HCT116 (cell line): Measurements from ENCODE around the gene TMEM202. TPM values are rescaled to one million over a fixed set of nuclear protein-coding genes. Genes with fewer than 3 reads are reported as not detected.
"Not testable (repeated sequence)": the region's sequence is repeated elsewhere in the genome, so short reads cannot be mapped to it uniquely, and the experiment has no call there.

Experiments
- ATAC-seq: fragments of 200-7000 bp; cut with Tn5 transposase; 2 replicates; pipeline ENCODE4 v1.9.1; 2020; ENCODE audit warnings: mild to moderate bottlenecking, moderate library complexity
- BruUV-seq: library from RNA; stranded (reverse); fragments of 400-500 nt; replicated peaks from 2 replicates; lab custom pipeline; 2021; lab: Mats Ljungman, UMichigan
- CTCF ChIA-PET: fragments of 300-600 bp; sonication (Branson Sonifier 250); formaldehyde crosslinking; loops from one replicate; lab custom pipeline; 2021; ENCODE audit warnings: antibody characterized with exemption; lab: Charles Lee
- POLR2A ChIA-PET: fragments of 300-600, 350-600 bp; sonication (Branson Sonifier 250); formaldehyde crosslinking; loops from one replicate; lab custom pipeline; 2021; ENCODE audit warnings: antibody characterized with exemption; lab: Charles Lee
- RAD21 ChIA-PET, 2 experiments: fragments of 300-600 bp; sonication (Branson Sonifier 250); formaldehyde crosslinking; loops; one replicate each; lab custom pipeline; 2023; ENCODE audit warnings: low total read pairs in 2 of 2; ENCODE audit not compliant: uncharacterized antibody in 2 of 2, unreplicated experiment in 2 of 2, low non-redundant PET in 1 of 2; lab: Charles Lee
- DNase-seq: peaks from one replicate; pipeline ENCODE4 v3.0.0-alpha.2; 2010; ENCODE audit warnings: low read depth, low spot score
- H2AFZ ChIP-seq: fragments of 200-600 bp; shearing (Covaris generic), sonication (generic); 2 replicates; pipeline ENCODE4 v1.6.1; 2017; ENCODE audit warnings: low read depth, mixed run types, mixed read lengths, antibody characterized with exemption, low read length; ENCODE audit not compliant: poor library complexity, severe bottlenecking
- H3K27ac ChIP-seq: 2 replicates; pipeline ENCODE4 v1.5.1; 2012; ENCODE audit warnings: low read depth, low read length
- H3K27me3 ChIP-seq: fragments of 200-600 bp; sonication (generic); 2 replicates; pipeline ENCODE4 v1.6.1; 2016; ENCODE audit warnings: mixed run types, low read length, mixed read lengths; ENCODE audit not compliant: insufficient read depth
- H3K36me3 ChIP-seq, 2 experiments: fragments of 200-500 bp in 1 of 2; fragments of 200-600 bp in 1 of 2; sonication (Bioruptor generic) in 1 of 2; sonication (generic) in 1 of 2; 2 replicates each; pipeline versions ENCODE4 v1.5.1 to v1.6.1; 2014 to 2016; ENCODE audit warnings: low read length in 2 of 2, inconsistent platforms in 1 of 2, mixed read lengths in 1 of 2, mixed run types in 1 of 2; ENCODE audit not compliant: insufficient read depth in 2 of 2, control insufficient read depth in 1 of 2
- H3K4me1 ChIP-seq, 2 experiments: fragments of 200-600 bp in 1 of 2; sonication (generic) in 1 of 2; 2 replicates each; pipeline versions ENCODE4 v1.5.1 to v1.6.1; 2012 to 2017; ENCODE audit warnings: low read length in 2 of 2, inconsistent platforms in 1 of 2, mild to moderate bottlenecking in 1 of 2, mixed read lengths in 1 of 2, mixed run types in 1 of 2, moderate library complexity in 1 of 2; ENCODE audit not compliant: insufficient read depth in 2 of 2, control insufficient read depth in 1 of 2
- H3K4me2 ChIP-seq: fragments of 200-600 bp; sonication (generic); 2 replicates; pipeline ENCODE4 v1.6.1; 2017; ENCODE audit warnings: mixed run types, low read length, mixed read lengths
- H3K4me3 ChIP-seq, 2 experiments: fragments of 200-600 bp in 1 of 2; sonication (generic) in 1 of 2; replicated peaks in 1 of 2; 2 replicates each; pipeline ENCODE4 v1.5.1; 2011 to 2016; ENCODE audit warnings: low read length in 2 of 2, control low read depth in 1 of 2, low read depth in 1 of 2, mild to moderate bottlenecking in 1 of 2, mixed read lengths in 1 of 2, mixed run types in 1 of 2
- H3K79me2 ChIP-seq: fragments of 200-600 bp; sonication (generic); 2 replicates; pipeline ENCODE4 v1.6.1; 2017; ENCODE audit warnings: mild to moderate bottlenecking, mixed run types, low read length, moderate library complexity, mixed read lengths; ENCODE audit not compliant: insufficient read depth
- H3K9ac ChIP-seq: fragments of 200-600 bp; sonication (generic); 2 replicates; pipeline ENCODE4 v1.6.1; 2016; ENCODE audit warnings: low read length, mixed read lengths
- H3K9me2 ChIP-seq: fragments of 200-600 bp; sonication (generic), shearing (Covaris generic); 2 replicates; pipeline ENCODE4 v1.6.1; 2017; ENCODE audit warnings: mixed run types, mild to moderate bottlenecking, moderate library complexity; ENCODE audit not compliant: insufficient read depth
- H3K9me3 ChIP-seq, 2 experiments: fragments of 200-500 bp in 1 of 2; fragments of 200-600 bp in 1 of 2; sonication (Bioruptor generic) in 1 of 2; sonication (generic) in 1 of 2; 2 replicates each; pipeline ENCODE4 v1.6.1; 2014 to 2017; ENCODE audit warnings: low read length in 2 of 2, mixed read lengths in 2 of 2, inconsistent platforms in 1 of 2, low read depth in 1 of 2, mild to moderate bottlenecking in 1 of 2, mixed run types in 1 of 2, moderate library complexity in 1 of 2; ENCODE audit not compliant: control insufficient read depth in 1 of 2, insufficient read depth in 1 of 2
- H4K20me1 ChIP-seq: fragments of 200-600 bp; sonication (generic), shearing (Covaris generic); 2 replicates; pipeline ENCODE4 v1.6.1; 2017; ENCODE audit warnings: mixed run types, mild to moderate bottlenecking, moderate library complexity; ENCODE audit not compliant: insufficient read depth
- CEBPB ChIP-seq: IDR thresholded peaks from 2 replicates; pipeline ENCODE4 v1.6.1; 2012; ENCODE audit warnings: low read depth
- EZH2phosphoT487 ChIP-seq: fragments of 200-600 bp; IDR thresholded peaks from 2 replicates; pipeline ENCODE4 v1.6.1; 2018; ENCODE audit warnings: antibody characterized with exemption, borderline replicate concordance
- JUND ChIP-seq: IDR thresholded peaks from 2 replicates; pipeline ENCODE4 v1.6.1; 2012
- RAD21 ChIP-seq: IDR thresholded peaks from 2 replicates; pipeline ENCODE4 v1.6.1; 2012; ENCODE audit warnings: low read depth, mild to moderate bottlenecking
- SP1 ChIP-seq: IDR thresholded peaks from 2 replicates; pipeline ENCODE4 v1.6.1; 2012; ENCODE audit warnings: low read depth
- SRF ChIP-seq: IDR thresholded peaks from 2 replicates; pipeline ENCODE4 v1.6.1; 2012; ENCODE audit warnings: low read depth
- YY1 ChIP-seq: IDR thresholded peaks from 2 replicates; pipeline ENCODE4 v1.6.1; 2011; ENCODE audit warnings: low read length, low read depth, moderate library complexity, mild to moderate bottlenecking; ENCODE audit not compliant: insufficient replicate concordance; ENCODE audit errors: extremely low read depth
- intact Hi-C: fragments of 100-400 bp; cut with micrococcal nuclease; formaldehyde crosslinking; loops from 2 replicates; pipeline ENCODE4 v1.10.0; 2022
- total RNA-seq: library from RNA; stranded (reverse); gene quantifications from one replicate; pipeline ENCODE4 v1.2.1, GENCODE V29; 2021; ENCODE audit not compliant: unreplicated experiment
- TF ChIP-seq, protein P1 (sequence below), 3 experiments: fragments of 200-600 bp in 1 of 3; sonication (generic) in 1 of 3; IDR thresholded peaks in 2 of 3; conservative IDR thresholded peaks in 1 of 3; 2 replicates each; pipeline ENCODE4 v1.5.1; 2012 to 2017; ENCODE audit warnings: low read depth in 2 of 3, low read length in 2 of 3, antibody characterized with exemption in 1 of 3, borderline replicate concordance in 1 of 3, control low read depth in 1 of 3, mild to moderate bottlenecking in 1 of 3, mixed read lengths in 1 of 3, mixed run types in 1 of 3, moderate library complexity in 1 of 3; ENCODE audit not compliant: insufficient read depth in 1 of 3
- TF ChIP-seq, protein P2 (sequence below): IDR thresholded peaks from 2 replicates; pipeline ENCODE4 v1.6.1; 2011; ENCODE audit warnings: mild to moderate bottlenecking, low read length, moderate library complexity; ENCODE audit not compliant: insufficient replicate concordance; ENCODE audit errors: extremely low read depth
- TF ChIP-seq, protein P3 (sequence below): IDR thresholded peaks from 2 replicates; pipeline ENCODE4 v1.6.1; 2012

Gene TMEM202
- total RNA-seq, 1 experiment from 2014 or later, result not detected

DNA sequence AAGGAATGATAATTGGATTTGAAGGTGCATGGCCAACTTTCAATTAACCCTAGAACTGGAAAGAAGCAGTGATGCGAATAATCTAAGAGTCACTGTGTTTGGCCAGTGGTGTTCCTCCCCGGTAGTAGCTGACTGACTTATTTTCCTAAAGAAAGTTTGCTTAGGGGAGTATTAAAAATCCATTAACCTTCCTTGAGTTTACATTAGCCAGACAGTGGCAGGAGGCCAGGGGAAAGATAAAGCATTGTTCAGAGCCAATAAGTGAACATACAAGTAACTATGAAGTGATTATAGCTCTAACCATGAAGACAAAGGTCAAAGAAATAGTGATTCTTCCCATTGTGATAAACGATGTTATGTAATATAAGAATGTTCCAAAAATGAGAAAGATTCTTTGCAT, 8.9 kb upstream of the TMEM202 start:
- CTCF ChIA-PET, result no interaction called here
- no peak overlapping the region for H3K9ac ChIP-seq
- no peaks in the 10 kb centered on the region for H3K4me1 ChIP-seq
- RAD21 ChIA-PET, result no interaction called here
- DNase-seq (no peak), ATAC-seq (no peak)
- TF ChIP-seq SP1, result no peak
- TF ChIP-seq YY1, result no peak
- TF ChIP-seq, protein P1, sequence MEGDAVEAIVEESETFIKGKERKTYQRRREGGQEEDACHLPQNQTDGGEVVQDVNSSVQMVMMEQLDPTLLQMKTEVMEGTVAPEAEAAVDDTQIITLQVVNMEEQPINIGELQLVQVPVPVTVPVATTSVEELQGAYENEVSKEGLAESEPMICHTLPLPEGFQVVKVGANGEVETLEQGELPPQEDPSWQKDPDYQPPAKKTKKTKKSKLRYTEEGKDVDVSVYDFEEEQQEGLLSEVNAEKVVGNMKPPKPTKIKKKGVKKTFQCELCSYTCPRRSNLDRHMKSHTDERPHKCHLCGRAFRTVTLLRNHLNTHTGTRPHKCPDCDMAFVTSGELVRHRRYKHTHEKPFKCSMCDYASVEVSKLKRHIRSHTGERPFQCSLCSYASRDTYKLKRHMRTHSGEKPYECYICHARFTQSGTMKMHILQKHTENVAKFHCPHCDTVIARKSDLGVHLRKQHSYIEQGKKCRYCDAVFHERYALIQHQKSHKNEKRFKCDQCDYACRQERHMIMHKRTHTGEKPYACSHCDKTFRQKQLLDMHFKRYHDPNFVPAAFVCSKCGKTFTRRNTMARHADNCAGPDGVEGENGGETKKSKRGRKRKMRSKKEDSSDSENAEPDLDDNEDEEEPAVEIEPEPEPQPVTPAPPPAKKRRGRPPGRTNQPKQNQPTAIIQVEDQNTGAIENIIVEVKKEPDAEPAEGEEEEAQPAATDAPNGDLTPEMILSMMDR (IDR thresholded peaks at IDR 0.05 in 2 of 3, conservative IDR thresholded peaks at IDR 0.05 in 1 of 3; ENCODE audit: borderline replicate concordance in 1 of 3, insufficient read depth in 1 of 3, low read depth in 2 of 3, low read length in 2 of 3), result no peak
- TF ChIP-seq CEBPB, result no peak
- no peak for TF ChIP-seq JUND
- TF ChIP-seq, protein P2, sequence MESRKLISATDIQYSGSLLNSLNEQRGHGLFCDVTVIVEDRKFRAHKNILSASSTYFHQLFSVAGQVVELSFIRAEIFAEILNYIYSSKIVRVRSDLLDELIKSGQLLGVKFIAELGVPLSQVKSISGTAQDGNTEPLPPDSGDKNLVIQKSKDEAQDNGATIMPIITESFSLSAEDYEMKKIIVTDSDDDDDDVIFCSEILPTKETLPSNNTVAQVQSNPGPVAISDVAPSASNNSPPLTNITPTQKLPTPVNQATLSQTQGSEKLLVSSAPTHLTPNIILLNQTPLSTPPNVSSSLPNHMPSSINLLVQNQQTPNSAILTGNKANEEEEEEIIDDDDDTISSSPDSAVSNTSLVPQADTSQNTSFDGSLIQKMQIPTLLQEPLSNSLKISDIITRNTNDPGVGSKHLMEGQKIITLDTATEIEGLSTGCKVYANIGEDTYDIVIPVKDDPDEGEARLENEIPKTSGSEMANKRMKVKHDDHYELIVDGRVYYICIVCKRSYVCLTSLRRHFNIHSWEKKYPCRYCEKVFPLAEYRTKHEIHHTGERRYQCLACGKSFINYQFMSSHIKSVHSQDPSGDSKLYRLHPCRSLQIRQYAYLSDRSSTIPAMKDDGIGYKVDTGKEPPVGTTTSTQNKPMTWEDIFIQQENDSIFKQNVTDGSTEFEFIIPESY, result no peak
- TF ChIP-seq, protein P3, sequence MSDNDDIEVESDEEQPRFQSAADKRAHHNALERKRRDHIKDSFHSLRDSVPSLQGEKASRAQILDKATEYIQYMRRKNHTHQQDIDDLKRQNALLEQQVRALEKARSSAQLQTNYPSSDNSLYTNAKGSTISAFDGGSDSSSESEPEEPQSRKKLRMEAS, result no peak
- TF ChIP-seq RAD21, result no peak
- TF ChIP-seq SRF, result no peak
- no peak for TF ChIP-seq EZH2phosphoT487
- H3K79me2 ChIP-seq, result no peaks in the 10 kb centered on the region
- POLR2A ChIA-PET, result interaction anchor here (1.0 kb wide), 1 partner anchor 13 kb away, joined by 3 read pairs; the partner anchor contains the start of gene HEXA
- no peak overlapping the region for H3K4me2 ChIP-seq
- H3K36me3 ChIP-seq, result no peaks in the 10 kb centered on the region
- H3K27me3 ChIP-seq, result 0 out of 2 replicates have a peak, but pooled peaks cover 4% of the 10 kb centered on the region
- no peaks in the 10 kb centered on the region for H4K20me1 ChIP-seq
- H3K27ac ChIP-seq, result no peak overlapping the region
- no peaks in the 10 kb centered on the region for H3K9me3 ChIP-seq
- intact Hi-C loops, result no loop called here
- H3K4me3 ChIP-seq, result no peak overlapping the region
- no peaks in the 10 kb centered on the region for H3K9me2 ChIP-seq
- BruUV-seq, result no TSS peak
- H2AFZ ChIP-seq, result no peak overlapping the region

DNA sequence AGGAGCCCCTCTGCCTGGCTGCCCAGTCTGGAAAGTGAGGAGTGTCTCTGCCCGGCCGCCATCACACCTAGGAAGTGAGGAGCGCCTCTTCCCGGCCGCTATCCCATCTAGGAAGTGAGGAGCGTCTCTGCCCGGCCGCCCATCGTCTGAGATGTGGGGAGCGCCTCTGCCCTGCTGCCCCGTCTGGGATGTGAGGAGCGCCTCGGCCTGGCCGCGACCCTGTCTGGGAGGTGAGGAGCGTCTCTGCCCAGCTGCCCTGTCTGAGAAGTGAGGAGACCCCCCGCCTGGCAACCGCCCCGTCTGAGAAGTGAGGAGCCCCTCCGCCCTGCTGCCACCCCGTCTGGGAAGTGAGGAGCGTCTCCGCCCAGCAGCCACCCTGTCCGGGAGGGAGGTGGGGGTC, 1.8 kb upstream of the TMEM202 start:
- H2AFZ ChIP-seq, H3K36me3 ChIP-seq, H3K9ac ChIP-seq, DNase-seq, POLR2A ChIA-PET, H3K4me1 ChIP-seq, RAD21 ChIA-PET, BruUV-seq, H3K9me3 ChIP-seq, H3K4me3 ChIP-seq, H3K79me2 ChIP-seq, H3K27me3 ChIP-seq, ATAC-seq, H3K27ac ChIP-seq, H3K9me2 ChIP-seq, H3K4me2 ChIP-seq, CTCF ChIA-PET, intact Hi-C loops, H4K20me1 ChIP-seq: not testable (repeated sequence)
